ENCODE results near the gene PPIF. TPM values are rescaled to one million over a fixed set of nuclear protein-coding genes. Genes with fewer than 3 reads are reported as not detected.

The PPIF gene
- total RNA-seq, 1 donor from 2014 or later: 27.1 TPM

- Histone ChIP-seq H3K27ac (no peak overlapping the region), H3K9me3 (ENCODE audit: low read depth) (no peaks in the 10 kb centered on the region), H2AFZ (replicated peaks) (no peak overlapping the region), H3K27me3 (no peaks in the 10 kb centered on the region), H3K36me3 (no peaks in the 10 kb centered on the region), H3K4me2 (no peak overlapping the region), H3K4me1 (no peaks in the 10 kb centered on the region), H3F3A (ENCODE audit: low read depth) (peaks cover 3% of the 10 kb centered on the region), H3K4me3 (no peak overlapping the region), H3K9ac (no peak overlapping the region), H3K79me2 (ENCODE audit: low read depth) (no peaks in the 10 kb centered on the region), H4K20me1 (ENCODE audit: low read depth) (no peaks in the 10 kb centered on the region)
- Mint-ChIP-seq H3K4me3 (no peak overlapping the region), H3K27ac (no peak overlapping the region), H3K36me3 (no peaks in the 10 kb centered on the region), H3K9me3 (peaks cover 7% of the 10 kb centered on the region), H3K4me1 (peaks cover 5% of the 10 kb centered on the region), H3K27me3 (ENCODE audit: insufficient read depth, low read depth) (peaks cover 2% of the 10 kb centered on the region)
- TF ChIP-seq EZH2phosphoT487 (IDR thresholded peaks at IDR 0.05): no peak
- no peak for TF ChIP-seq EZH2 (IDR thresholded peaks at IDR 0.05)
- peak; percentile 96 for TF ChIP-seq CTCF (IDR thresholded peaks at IDR 0.05)
- DNase-seq (ENCODE audit: low spot score): peak; percentile 85
Observed at GRCh38 chr10:79374312-79375191, 27.3 kb downstream of the PPIF start.

- H3K4me2 ChIP-seq: no peak overlapping the region
- peak overlapping the region; percentile 12 for H3K27ac Mint-ChIP-seq
- H3K27me3 ChIP-seq: no peaks in the 10 kb centered on the region
- H3K79me2 ChIP-seq (ENCODE audit: low read depth): no peaks in the 10 kb centered on the region
- peaks cover 5% of the 10 kb centered on the region for H3K4me1 Mint-ChIP-seq
- no peaks in the 10 kb centered on the region for H3K36me3 Mint-ChIP-seq
- no peaks in the 10 kb centered on the region for H3K36me3 ChIP-seq
- H3K27ac ChIP-seq: no peak overlapping the region
- no peaks in the 10 kb centered on the region for H3K9me3 ChIP-seq (ENCODE audit: low read depth)
- no peaks in the 10 kb centered on the region for H4K20me1 ChIP-seq (ENCODE audit: low read depth)
- no peak overlapping the region for H2AFZ ChIP-seq (replicated peaks)
- H3K4me3 ChIP-seq: no peak overlapping the region
- H3K4me3 Mint-ChIP-seq: no peak overlapping the region
- no peak for DNase-seq (ENCODE audit: low spot score)
- H3K27me3 Mint-ChIP-seq (ENCODE audit: insufficient read depth, low read depth): peaks cover 3% of the 10 kb centered on the region
- H3F3A ChIP-seq (ENCODE audit: low read depth): peaks cover 3% of the 10 kb centered on the region
- peaks cover 3% of the 10 kb centered on the region for H3K9me3 Mint-ChIP-seq
- TF ChIP-seq EZH2phosphoT487 (IDR thresholded peaks at IDR 0.05): no peak
- no peak for TF ChIP-seq EZH2 (IDR thresholded peaks at IDR 0.05)
- no peak for TF ChIP-seq CTCF (IDR thresholded peaks at IDR 0.05)
- H3K4me1 ChIP-seq: no peaks in the 10 kb centered on the region
- no peak overlapping the region for H3K9ac ChIP-seq
Observed at GRCh38 chr10:79375321-79376077, 28.2 kb downstream of the PPIF start.

GRCh38 chr10:79376078-79376628 lies 28.9 kb downstream of the PPIF start:
- Histone ChIP-seq H3K9ac (no peak overlapping the region), H2AFZ (replicated peaks) (no peak overlapping the region), H3K4me2 (no peak overlapping the region), H3K27me3 (no peaks in the 10 kb centered on the region), H3K79me2 (ENCODE audit: low read depth) (no peaks in the 10 kb centered on the region), H3K27ac (no peak overlapping the region), H3K36me3 (no peaks in the 10 kb centered on the region), H3K4me3 (no peak overlapping the region), H3F3A (ENCODE audit: low read depth) (peaks cover 3% of the 10 kb centered on the region), H3K4me1 (no peaks in the 10 kb centered on the region), H3K9me3 (ENCODE audit: low read depth) (no peaks in the 10 kb centered on the region), H4K20me1 (ENCODE audit: low read depth) (no peaks in the 10 kb centered on the region)
- peaks cover 3% of the 10 kb centered on the region for H3K27me3 Mint-ChIP-seq (ENCODE audit: insufficient read depth, low read depth)
- H3K27ac Mint-ChIP-seq: no peak overlapping the region
- H3K9me3 Mint-ChIP-seq: no peaks in the 10 kb centered on the region
- TF ChIP-seq EZH2 (IDR thresholded peaks at IDR 0.05) (no peak), CTCF (IDR thresholded peaks at IDR 0.05) (no peak), EZH2phosphoT487 (IDR thresholded peaks at IDR 0.05) (no peak)
- no peak for DNase-seq (ENCODE audit: low spot score)
- no peak overlapping the region for H3K4me3 Mint-ChIP-seq
- H3K4me1 Mint-ChIP-seq: peaks cover 5% of the 10 kb centered on the region
- H3K36me3 Mint-ChIP-seq: no peaks in the 10 kb centered on the region

Measured in neural progenitor cell (in vitro differentiated cells).